Activated CD8-positive, alpha-beta memory T cell treated with anti-CD3 and anti-CD28 coated beads for 48 hours (primary cell): ENCODE measurements around the gene GPR55.

Experiments
- DNase-seq, 3 experiments: peaks; one replicate each; pipeline ENCODE4 v3.0.0-alpha.2; 2020; ENCODE audit warnings: low read depth in 2 of 3, low spot score in 2 of 3

The GPR55 gene

GRCh38 chr2:230902180-230902899 lies 22.7 kb downstream of the GPR55 start:
- no peak for DNase-seq

GRCh38 chr2:230901006-230901405 lies 24.0 kb downstream of the GPR55 start:
- DNase-seq: no peak

GRCh38 chr2:230900336-230900995 lies 24.6 kb downstream of the GPR55 start:
- no peak for DNase-seq

DNA sequence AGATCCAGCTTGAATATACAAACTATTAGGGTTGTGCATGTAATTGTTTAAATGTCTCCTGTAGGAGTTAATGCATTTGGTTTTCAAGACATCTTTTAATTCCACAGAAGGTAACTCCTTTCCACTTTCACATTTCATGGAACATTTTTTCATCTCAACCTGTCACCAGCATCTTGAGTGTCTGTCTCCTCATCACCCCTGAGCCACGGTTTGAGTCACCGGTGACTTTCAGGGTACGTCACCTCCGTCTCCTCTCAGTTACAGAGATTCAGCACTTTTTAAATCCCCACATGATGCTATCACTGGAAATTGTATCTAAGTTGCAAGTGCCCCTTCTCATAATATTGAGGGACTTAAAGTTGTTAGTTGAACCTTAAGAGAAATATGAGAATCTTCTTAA lies 25.3 kb downstream of the GPR55 start:
- no peak for DNase-seq

GRCh38 chr2:230899287-230899686 lies 25.8 kb downstream of the GPR55 start:
- DNase-seq: no peak

- DNase-seq: no peak
Observed at GRCh38 chr2:230898713-230899091, 26.3 kb downstream of the GPR55 start.

- no peak for DNase-seq
Observed at GRCh38 chr2:230898016-230898712, 26.9 kb downstream of the GPR55 start.

- DNase-seq: no peak
Observed at GRCh38 chr2:230896346-230897115, 28.5 kb downstream of the GPR55 start.

- DNase-seq: no peak
Observed at GRCh38 chr2:230895536-230896345, 29.3 kb downstream of the GPR55 start.

DNA sequence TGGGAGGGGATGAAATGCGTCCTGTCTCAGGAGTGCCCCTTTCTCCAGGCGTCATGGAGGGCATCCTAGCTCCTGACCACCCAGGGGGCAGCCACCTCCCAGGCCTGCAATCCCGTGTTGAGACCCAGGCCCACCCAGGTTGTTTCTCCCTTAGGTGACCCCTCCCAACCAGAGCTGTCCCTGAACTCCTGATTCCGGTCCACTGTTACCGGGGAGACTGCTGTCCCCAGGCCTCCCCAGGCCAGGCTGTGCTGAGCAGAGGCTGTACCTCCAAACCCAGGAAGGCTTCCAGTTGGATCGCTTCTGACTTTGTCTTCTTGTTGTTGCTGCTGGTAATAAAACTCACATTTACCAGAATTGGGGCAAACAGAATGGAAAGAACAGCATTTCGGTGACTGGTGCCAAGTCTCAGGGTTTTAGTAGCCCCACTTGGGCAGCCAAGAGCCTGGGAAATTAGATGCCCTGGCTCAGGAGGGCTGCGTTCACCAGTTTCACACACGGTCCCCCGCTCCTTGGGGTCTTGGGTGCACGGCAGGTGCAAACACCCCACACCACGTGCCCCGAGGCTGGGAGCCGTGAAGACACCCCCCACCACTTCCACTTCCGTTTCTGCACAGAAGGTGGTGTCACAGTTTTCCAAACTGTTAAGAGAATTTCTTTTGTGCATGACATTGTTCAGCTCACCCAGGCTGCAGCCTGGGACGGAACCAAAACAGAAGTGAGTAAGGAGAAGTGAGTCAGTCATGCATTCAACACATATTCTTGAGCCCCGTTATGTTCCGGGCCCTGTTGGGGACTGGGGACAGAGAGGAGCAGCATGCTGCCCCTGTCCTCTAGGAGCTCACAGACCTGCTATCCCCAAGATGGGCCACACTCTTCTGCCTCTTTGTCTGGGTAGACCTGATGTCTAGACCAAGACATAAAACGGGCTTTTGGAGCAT lies 30.9 kb downstream of the GPR55 start:
- no peak for DNase-seq

- DNase-seq: no peak
Observed at GRCh38 chr2:230893338-230893737, 31.7 kb downstream of the GPR55 start.

- no peak for DNase-seq
Observed at GRCh38 chr2:230891509-230891908, 33.5 kb downstream of the GPR55 start.

- no peak for DNase-seq
Observed at GRCh38 chr2:230891064-230891463, 34.0 kb downstream of the GPR55 start.

DNA sequence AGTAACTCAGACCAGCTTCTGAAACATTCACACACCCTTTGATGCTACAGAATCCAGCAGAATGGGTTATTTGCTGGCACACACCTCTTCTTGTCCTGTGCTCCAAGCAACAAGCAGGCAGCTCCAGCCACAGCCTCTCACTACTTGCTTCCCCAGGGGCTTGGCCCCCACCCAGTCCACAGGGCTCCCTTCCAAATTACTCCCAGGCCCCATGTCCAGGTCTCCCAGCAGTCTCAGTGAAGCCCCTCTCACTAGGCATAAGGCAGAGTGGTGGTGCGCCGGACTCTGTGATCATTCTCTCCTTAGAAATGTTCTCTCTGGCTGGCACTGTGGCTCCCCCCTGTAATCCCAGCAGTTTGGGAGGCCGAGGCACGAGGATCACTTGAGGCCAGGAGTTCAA lies 34.4 kb downstream of the GPR55 start:
- DNase-seq: no peak

- DNase-seq: no peak
Observed at GRCh38 chr2:230889911-230890601, 35.0 kb downstream of the GPR55 start.

GRCh38 chr2:230888824-230889400 lies 36.1 kb downstream of the GPR55 start:
- DNase-seq: no peak

DNA sequence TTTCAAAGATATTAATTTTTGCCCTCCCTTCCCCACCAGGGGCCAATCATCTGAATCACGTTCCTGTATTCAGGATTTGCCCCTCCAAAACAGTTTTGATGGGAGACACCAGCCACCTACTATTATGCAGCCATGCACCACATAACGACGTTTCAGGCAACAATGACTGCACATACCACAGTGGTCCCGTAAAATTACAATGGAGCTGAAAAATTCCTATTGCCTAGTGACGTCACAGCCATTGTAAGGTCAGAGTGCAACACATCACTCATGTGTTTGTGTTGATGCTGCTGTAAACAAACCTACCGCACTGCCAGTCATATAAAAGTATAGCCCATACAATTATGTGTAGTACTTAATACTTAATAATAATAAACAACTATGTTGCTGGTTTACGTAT lies 37.7 kb downstream of the GPR55 start:
- no peak for DNase-seq

GRCh38 chr2:230886671-230887071 lies 38.4 kb downstream of the GPR55 start:
- no peak for DNase-seq

- no peak for DNase-seq
Observed at GRCh38 chr2:230886206-230886605, 38.8 kb downstream of the GPR55 start.
